Gastroesophageal sphincter (tissue), 3 donors: Measurements from ENCODE around the gene PLCH2.

ENCODE experiments used
- EP300 ChIP-seq: sonication (generic); formaldehyde crosslinking; IDR thresholded peaks from one replicate; pipeline ENCODE4 v1.6.1; 2017; ENCODE audit warnings: antibody characterized with exemption, mild to moderate bottlenecking
- POLR2A ChIP-seq, 2 donors: fragments of 450-650 bp; IDR thresholded peaks; one replicate each; pipeline ENCODE4 v1.6.1; 2017; ENCODE audit warnings: antibody characterized with exemption in 2 of 2, mild to moderate bottlenecking in 2 of 2, moderate library complexity in 1 of 2
- POLR2AphosphoS5 ChIP-seq: sonication (generic); formaldehyde crosslinking; IDR thresholded peaks from one replicate; pipeline ENCODE4 v1.6.1; 2017; ENCODE audit warnings: antibody characterized with exemption
- TF ChIP-seq, protein P1 (sequence below), 4 experiments: fragments of 200-600 bp in 2 of 4; fragments of 450-650 bp in 2 of 4; sonication (generic) in 1 of 4; IDR thresholded peaks; one replicate each; pipeline ENCODE4 v1.5.1; 2017 to 2019; ENCODE audit warnings: antibody characterized with exemption in 4 of 4, mild to moderate bottlenecking in 2 of 4, moderate library complexity in 2 of 4

DNA sequence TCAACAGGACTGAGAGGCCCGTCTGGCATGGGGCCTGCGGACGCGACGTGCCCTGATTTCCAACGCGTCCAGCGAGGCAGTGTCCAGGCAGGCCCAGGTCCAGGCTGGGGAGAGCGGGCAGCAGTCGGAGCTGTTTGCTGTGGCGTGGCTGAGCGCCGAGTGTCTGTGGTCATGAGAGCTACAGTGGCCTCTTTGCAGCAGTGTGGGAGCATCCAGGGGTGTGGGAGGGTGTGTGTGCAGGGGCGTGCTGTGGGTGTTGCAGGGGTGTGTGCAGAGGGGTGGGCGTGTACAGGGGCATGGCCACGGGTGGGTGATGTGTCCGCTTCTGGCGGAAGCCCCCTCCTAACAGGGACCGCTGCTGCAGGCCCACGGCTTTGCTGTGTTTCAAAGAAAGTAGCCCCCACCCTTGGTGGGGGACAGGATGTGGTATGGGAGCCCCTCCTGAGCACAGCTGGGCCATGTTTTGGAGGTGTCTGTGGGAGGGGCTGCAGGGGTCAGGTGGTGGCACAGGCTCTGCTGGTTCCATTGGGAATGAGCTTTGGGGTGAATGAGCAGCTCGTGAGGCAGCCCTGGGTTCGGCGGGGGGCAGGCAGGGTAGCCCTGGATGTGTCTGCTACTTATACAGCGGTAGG, 17.7 kb downstream of the PLCH2 start:
- TF ChIP-seq POLR2A (IDR thresholded peaks at IDR 0.05) = no peak
- TF ChIP-seq, protein P1, sequence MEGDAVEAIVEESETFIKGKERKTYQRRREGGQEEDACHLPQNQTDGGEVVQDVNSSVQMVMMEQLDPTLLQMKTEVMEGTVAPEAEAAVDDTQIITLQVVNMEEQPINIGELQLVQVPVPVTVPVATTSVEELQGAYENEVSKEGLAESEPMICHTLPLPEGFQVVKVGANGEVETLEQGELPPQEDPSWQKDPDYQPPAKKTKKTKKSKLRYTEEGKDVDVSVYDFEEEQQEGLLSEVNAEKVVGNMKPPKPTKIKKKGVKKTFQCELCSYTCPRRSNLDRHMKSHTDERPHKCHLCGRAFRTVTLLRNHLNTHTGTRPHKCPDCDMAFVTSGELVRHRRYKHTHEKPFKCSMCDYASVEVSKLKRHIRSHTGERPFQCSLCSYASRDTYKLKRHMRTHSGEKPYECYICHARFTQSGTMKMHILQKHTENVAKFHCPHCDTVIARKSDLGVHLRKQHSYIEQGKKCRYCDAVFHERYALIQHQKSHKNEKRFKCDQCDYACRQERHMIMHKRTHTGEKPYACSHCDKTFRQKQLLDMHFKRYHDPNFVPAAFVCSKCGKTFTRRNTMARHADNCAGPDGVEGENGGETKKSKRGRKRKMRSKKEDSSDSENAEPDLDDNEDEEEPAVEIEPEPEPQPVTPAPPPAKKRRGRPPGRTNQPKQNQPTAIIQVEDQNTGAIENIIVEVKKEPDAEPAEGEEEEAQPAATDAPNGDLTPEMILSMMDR (IDR thresholded peaks at IDR 0.05) = no peak
- no peak for TF ChIP-seq EP300
- no peak for TF ChIP-seq POLR2AphosphoS5
